Measurements from ENCODE around the gene ZNF790.

ZNF790 gene

DNA sequence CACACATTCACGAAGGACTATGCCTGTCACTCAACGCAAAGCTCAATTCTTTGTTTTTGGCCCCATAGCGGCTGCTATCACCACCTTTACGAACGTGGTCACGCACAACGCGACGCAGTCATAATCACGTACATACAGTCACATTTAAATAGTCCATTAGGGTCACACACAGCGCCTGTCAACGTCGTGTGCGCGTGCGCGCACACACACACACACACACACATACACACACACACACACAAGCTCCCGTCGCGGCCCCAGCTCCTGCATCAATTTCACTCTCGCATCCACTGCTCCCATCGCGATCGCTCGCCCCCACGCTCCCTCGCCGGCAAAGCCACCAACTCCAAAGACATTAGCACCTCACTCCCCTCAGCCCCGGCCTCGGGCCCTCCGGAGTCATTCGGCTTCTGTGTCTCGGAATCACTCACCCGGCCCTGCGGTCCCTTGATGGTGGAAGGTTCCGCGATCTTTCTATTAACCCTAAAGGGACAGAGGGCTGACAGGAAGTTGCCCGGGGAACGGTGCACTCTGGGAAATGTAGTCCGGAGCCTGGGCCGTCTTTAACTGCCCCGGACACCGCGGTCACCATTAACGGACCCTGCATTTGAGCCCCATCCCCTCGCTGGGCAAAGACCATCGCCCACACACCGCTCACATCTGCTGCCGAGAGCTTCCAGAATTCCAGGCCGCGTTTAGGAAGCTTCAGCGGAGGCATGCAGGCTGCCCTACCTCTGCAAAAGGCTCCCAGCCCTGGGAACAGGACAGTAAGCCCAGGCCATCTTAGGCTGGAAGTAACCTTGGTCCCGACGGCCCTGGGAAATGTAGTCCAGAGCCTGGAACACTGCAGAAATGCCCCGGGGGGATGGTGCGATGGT lies at the start of gene ZNF790:
Gene ZNF790, minus strand, starts transcription at position 482 of the 878 bp plus-strand sequence. CDS start 12,768 bp downstream, outside the sequence.
- POLR2A ChIA-PET, result interaction anchor here (1.0 to 3.5 kb wide), 4 partner anchors 12 to 310 kb away, joined by 3 to 75 read pairs (median 4); partner anchors contain the start of genes ZNF345 and ZNF529
- DNase-seq (ENCODE audit: extremely low spot score), result peak; percentile 79
- CTCF ChIA-PET, result interaction anchor here (1.0 kb wide), 1 partner anchor 12 kb away, joined by 3 read pairs; no protein-coding TSS in a partner anchor
- no peak for TF ChIP-seq ARNT (IDR thresholded peaks at IDR 0.05)
- TF ChIP-seq FOXM1 (IDR thresholded peaks at IDR 0.05; ENCODE audit: borderline replicate concordance), result no peak
- TF ChIP-seq CTBP1 (IDR thresholded peaks at IDR 0.05; ENCODE audit: borderline replicate concordance), result no peak
- TF ChIP-seq FOXA1 (IDR thresholded peaks at IDR 0.05), result no peak
- no peak for TF ChIP-seq FOXK2 (IDR thresholded peaks at IDR 0.05)
- TF ChIP-seq LEF1 (IDR thresholded peaks at IDR 0.05; ENCODE audit: borderline replicate concordance), result no peak
- no peak for TF ChIP-seq ZNF384 (IDR thresholded peaks at IDR 0.05)
- TF ChIP-seq, protein P1, sequence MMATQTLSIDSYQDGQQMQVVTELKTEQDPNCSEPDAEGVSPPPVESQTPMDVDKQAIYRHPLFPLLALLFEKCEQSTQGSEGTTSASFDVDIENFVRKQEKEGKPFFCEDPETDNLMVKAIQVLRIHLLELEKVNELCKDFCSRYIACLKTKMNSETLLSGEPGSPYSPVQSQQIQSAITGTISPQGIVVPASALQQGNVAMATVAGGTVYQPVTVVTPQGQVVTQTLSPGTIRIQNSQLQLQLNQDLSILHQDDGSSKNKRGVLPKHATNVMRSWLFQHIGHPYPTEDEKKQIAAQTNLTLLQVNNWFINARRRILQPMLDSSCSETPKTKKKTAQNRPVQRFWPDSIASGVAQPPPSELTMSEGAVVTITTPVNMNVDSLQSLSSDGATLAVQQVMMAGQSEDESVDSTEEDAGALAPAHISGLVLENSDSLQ (IDR thresholded peaks at IDR 0.05), result peak; percentile 84
- no peak for TF ChIP-seq TARDBP (IDR thresholded peaks at IDR 0.05)
- no peak for TF ChIP-seq BHLHE40 (IDR thresholded peaks at IDR 0.05; ENCODE audit: borderline replicate concordance)
- no peak for TF ChIP-seq NFRKB (IDR thresholded peaks at IDR 0.05)
- peak; percentile 47 for TF ChIP-seq ELF4 (IDR thresholded peaks at IDR 0.05)
- no peak for TF ChIP-seq SUZ12 (IDR thresholded peaks at IDR 0.05)
- peak; percentile 88 for TF ChIP-seq L3MBTL2 (conservative IDR thresholded peaks at IDR 0.05)
- no peak for TF ChIP-seq SP1 (IDR thresholded peaks at IDR 0.05)
- TF ChIP-seq HDGF (IDR thresholded peaks at IDR 0.05; ENCODE audit: borderline replicate concordance), result no peak

DNA sequence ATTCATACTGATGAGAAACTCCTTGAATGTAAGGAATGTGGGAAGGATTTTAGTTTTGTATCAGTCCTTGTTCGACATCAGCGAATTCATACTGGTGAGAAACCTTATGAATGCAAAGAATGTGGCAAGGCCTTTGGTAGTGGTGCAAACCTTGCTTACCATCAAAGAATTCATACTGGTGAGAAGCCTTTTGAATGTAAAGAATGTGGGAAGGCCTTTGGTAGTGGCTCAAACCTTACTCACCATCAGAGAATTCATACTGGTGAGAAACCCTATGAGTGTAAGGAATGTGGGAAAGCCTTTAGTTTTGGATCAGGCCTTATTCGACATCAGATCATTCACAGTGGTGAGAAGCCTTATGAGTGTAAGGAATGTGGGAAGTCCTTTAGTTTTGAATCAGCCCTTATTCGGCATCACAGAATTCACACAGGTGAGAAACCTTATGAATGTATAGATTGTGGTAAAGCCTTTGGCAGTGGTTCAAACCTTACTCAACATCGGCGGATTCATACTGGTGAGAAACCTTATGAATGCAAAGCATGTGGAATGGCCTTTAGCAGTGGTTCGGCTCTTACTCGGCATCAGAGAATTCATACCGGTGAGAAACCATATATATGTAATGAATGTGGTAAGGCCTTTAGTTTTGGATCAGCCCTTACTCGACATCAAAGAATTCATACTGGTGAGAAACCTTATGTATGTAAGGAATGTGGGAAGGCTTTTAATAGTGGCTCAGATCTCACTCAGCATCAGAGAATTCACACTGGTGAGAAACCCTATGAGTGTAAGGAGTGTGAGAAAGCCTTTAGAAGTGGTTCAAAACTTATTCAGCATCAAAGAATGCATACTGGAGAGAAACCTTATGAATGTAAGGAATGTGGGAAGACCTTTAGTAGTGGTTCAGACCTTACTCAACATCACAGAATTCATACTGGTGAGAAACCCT lies 39.1 kb upstream of the ZNF790 start:
- no peak for DNase-seq (ENCODE audit: extremely low spot score)
- no peak for TF ChIP-seq ZNF384 (IDR thresholded peaks at IDR 0.05)
- ChIA-PET CTCF (no interaction called here), POLR2A (no interaction called here)

DNA sequence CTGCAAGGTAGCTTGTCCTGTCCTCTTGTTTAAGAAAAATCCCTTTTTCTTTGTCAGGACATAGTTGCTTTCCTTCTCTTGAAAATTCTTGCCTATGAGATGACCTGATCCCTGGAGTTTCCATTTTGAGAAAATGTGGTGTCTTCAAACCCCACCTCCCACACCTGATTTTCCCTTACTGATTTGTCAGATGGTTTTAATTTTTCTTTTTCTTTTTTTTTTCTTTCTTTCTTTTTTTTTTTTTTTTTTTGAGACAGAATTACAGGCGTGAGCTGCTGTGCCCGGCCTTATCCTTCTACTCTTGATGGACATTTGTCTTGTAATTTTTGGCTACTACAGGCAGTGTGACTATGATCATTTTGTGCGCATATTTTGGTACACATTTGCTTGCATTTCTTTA lies 13.7 kb upstream of the ZNF790 start:
- POLR2A ChIA-PET, result interaction anchor here (1.8 to 3.9 kb wide), 2 partner anchors 13 to 474 kb away, joined by 7 to 75 read pairs; partner anchors contain the start of genes ZFP14 and ZNF790
- no peak for DNase-seq (ENCODE audit: extremely low spot score)
- CTCF ChIA-PET, result no interaction called here
- TF ChIP-seq BHLHE40 (IDR thresholded peaks at IDR 0.05; ENCODE audit: borderline replicate concordance) (no peak), SUZ12 (IDR thresholded peaks at IDR 0.05) (no peak), CTBP1 (IDR thresholded peaks at IDR 0.05; ENCODE audit: borderline replicate concordance) (no peak), TARDBP (IDR thresholded peaks at IDR 0.05) (no peak)

DNA sequence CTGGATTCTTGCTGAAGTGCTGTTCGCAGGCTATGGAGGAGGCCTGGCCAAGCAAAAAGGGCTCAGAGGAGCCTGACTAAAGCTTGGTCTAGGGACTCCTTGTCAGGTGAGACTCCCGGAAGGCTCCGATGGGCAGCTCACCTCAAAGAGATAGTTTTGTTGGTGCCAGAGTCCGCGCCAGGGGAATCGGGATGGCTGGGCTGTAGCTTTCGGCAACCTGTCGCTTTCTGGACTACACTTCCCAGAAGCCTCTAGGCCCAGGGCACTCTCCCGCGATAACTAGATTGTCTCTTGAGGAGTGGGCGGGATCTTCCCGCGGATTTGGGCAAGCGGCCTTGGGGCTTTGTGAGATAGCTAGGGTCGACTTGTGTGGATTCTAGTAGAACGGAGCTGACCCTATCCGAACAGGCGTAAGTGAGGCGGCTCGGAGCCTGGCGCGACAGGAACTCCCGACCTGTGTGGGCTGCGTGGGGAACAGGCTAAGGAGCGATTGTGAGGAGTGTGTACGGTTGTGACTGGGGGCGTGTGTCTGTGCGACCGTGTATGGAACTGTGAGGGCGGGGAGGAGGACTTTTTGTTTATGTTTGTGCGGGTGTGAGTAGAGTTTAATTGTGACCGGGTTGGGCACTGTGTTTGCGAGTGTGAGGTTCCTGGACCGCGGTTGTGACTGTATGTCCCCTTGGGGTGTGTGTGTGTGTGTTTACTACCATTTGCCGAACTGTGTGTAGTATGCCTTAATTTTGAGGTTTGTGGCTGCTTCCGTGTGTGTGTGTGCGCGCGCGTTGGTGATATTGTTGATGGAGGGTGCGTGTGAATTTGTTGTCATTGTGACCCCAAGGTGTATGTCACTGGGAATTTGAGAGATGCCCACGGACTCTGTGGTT lies 12.6 kb upstream of the ZNF790 start, which contains the start of gene ZNF345:
Gene ZNF345, plus strand, starts transcription at position 318 of the 884 bp plus-strand sequence. CDS start 25,955 bp downstream, outside the sequence.
- CTCF ChIA-PET, result interaction anchor here (0.7 kb wide), 1 partner anchor 12 kb away, joined by 3 read pairs; the partner anchor contains the start of gene ZNF790
- TF ChIP-seq ARNT (IDR thresholded peaks at IDR 0.05) (no peak), L3MBTL2 (conservative IDR thresholded peaks at IDR 0.05) (peak; percentile 83), NFRKB (IDR thresholded peaks at IDR 0.05) (no peak)
- DNase-seq (ENCODE audit: extremely low spot score), result peak; percentile 88
- POLR2A ChIA-PET, result interaction anchor here (0.6 to 3.9 kb wide), 20 partner anchors 10 to 723 kb away, joined by 3 to 75 read pairs (median 4); partner anchors contain the start of genes ZFP14, ZNF146, ZNF260 and ZNF383

DNA sequence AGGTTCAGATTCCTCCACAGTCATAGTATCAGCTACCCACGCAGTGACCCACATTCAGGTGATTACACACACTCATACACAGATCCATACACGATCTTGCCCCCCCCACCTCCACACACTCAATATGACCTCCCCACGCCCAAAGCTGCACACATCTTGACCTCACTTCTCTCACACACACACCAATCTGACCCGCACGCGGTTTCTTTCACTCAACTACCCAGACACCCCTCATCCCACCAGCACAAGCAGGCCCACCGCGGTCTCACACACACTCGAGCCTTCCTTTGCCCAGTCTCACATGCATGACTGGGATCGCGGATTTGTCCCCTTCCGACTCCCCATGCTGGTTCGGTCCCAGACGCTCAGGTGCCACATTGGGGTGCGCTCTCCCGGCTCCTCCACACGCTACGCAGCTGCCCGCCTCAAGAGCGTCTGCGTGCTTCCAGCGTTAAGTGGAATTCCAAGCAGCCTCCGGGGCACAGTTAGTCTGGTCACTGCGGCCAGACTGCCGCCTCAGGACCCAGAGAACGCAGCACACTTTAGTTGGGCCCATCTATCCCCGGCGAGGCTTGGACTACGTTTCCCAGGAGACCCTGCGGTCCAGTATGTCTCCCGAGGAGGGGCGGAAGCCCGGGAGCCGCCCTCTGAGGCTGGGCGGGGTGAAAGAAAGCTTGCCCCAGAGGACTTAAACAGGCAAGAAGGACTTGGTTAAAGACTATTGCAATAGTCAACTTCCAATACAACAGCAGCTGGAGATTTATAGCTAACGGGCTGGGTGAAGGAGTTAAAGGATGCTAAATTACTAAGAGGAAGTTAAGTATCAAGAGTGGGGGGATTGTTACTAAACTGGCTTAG lies 11.7 kb upstream of the ZNF790 start:
- POLR2A ChIA-PET, result interaction anchor here (0.6 to 3.9 kb wide), 20 partner anchors 9 to 722 kb away, joined by 3 to 75 read pairs (median 4); partner anchors contain the start of genes ZFP14, ZNF146, ZNF260 and ZNF383

DNA sequence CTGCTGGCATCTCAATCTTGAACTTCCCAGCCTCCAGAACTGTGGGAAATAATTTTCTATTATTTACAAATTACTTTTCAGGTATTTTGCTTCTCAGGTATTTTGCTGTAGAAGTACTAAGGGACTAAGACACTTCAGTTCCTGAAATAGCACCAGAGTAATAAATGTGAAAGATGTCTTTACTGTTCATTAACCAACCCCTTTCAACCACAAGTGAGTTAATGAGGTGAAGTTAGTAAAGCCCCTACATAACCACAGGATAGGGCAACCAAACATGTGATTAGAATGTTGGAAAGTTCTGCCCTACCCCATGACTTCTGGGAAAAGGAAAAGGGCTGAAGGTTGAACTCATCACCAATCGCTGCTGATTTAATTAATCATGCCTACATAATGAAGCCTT lies 9.8 kb upstream of the ZNF790 start:
- ChIA-PET CTCF (no interaction called here), POLR2A (interaction anchor here (3.9 kb wide), 1 partner anchor 10 kb away, joined by 75 read pairs; the partner anchor contains the start of gene ZNF790)
- no peak for DNase-seq (ENCODE audit: extremely low spot score)
- TF ChIP-seq FOXM1 (IDR thresholded peaks at IDR 0.05; ENCODE audit: borderline replicate concordance) (no peak), L3MBTL2 (conservative IDR thresholded peaks at IDR 0.05) (no peak), CTBP1 (IDR thresholded peaks at IDR 0.05; ENCODE audit: borderline replicate concordance) (no peak), ELF4 (IDR thresholded peaks at IDR 0.05) (no peak), FOXK2 (IDR thresholded peaks at IDR 0.05) (no peak), ZNF384 (IDR thresholded peaks at IDR 0.05) (no peak), NFRKB (IDR thresholded peaks at IDR 0.05) (no peak), FOXA1 (IDR thresholded peaks at IDR 0.05) (no peak)

More for the DNA sequence above, 11.7 kb upstream of the ZNF790 start:
- peak; percentile 83 for DNase-seq (ENCODE audit: extremely low spot score)
- CTCF ChIA-PET, result interaction anchor here (0.6 to 0.7 kb wide), 2 partner anchors 11 to 477 kb away, joined by 3 read pairs; partner anchors contain the start of gene ZNF790
- peak; percentile 67 for TF ChIP-seq L3MBTL2 (conservative IDR thresholded peaks at IDR 0.05)
- no peak for TF ChIP-seq HDGF (IDR thresholded peaks at IDR 0.05; ENCODE audit: borderline replicate concordance)
